Esophagus muscularis mucosa (tissue), 4 donors: ENCODE measurements around the gene TUBB4B. TPM values are rescaled to one million over a fixed set of nuclear protein-coding genes. Genes with fewer than 3 reads are reported as not detected.

ENCODE experiments used
- DNase-seq: peaks from one replicate; pipeline ENCODE4 v3.0.0-alpha.2; 2017; ENCODE audit errors: extremely low spot score
- H3K27ac ChIP-seq, 4 donors: fragments of 200-600 bp; sonication (generic); replicated peaks in 1 of 4; 1 replicate in 3 of 4; 2 replicates in 1 of 4; pipeline ENCODE4 v1.5.1; 2016 to 2019; ENCODE audit warnings: mild to moderate bottlenecking in 1 of 4
- H3K27me3 ChIP-seq, 4 donors: fragments of 200-600 bp; sonication (generic); one replicate each; pipeline versions ENCODE4 v1.5.1 to v1.6.0; 2016 to 2019
- H3K36me3 ChIP-seq, 4 donors: fragments of 200-600 bp; sonication (generic); one replicate each; pipeline ENCODE4 v1.5.1; 2016 to 2019
- H3K4me1 ChIP-seq, 4 donors: fragments of 200-600 bp; sonication (generic); one replicate each; pipeline ENCODE4 v1.5.1; 2016 to 2019
- H3K4me3 ChIP-seq, 4 donors: fragments of 200-600 bp; sonication (generic); 1 replicate in 2 of 4; 2 replicates in 2 of 4; pipeline ENCODE4 v1.5.1; 2016 to 2019; ENCODE audit warnings: mild to moderate bottlenecking in 4 of 4, moderate library complexity in 1 of 4
- H3K9me3 ChIP-seq, 4 donors: fragments of 200-600 bp; sonication (generic); 1 replicate in 3 of 4; 2 replicates in 1 of 4; pipeline ENCODE4 v1.5.1; 2016 to 2019
- CTCF ChIP-seq, 3 experiments: fragments of 200-600 bp in 2 of 3; fragments of 450-650 bp in 1 of 3; sonication (generic) in 2 of 3; IDR thresholded peaks; one replicate each; pipeline ENCODE4 v1.5.1; 2017 to 2019; ENCODE audit warnings: antibody characterized with exemption in 3 of 3, mild to moderate bottlenecking in 2 of 3, moderate library complexity in 1 of 3
- EP300 ChIP-seq: sonication (generic); formaldehyde crosslinking; IDR thresholded peaks from one replicate; pipeline ENCODE4 v1.6.1; 2017; ENCODE audit warnings: antibody characterized with exemption
- POLR2A ChIP-seq: fragments of 450-650 bp; IDR thresholded peaks from one replicate; pipeline ENCODE4 v1.6.1; 2017; ENCODE audit warnings: antibody characterized with exemption, moderate library complexity, mild to moderate bottlenecking, low read depth
- POLR2AphosphoS5 ChIP-seq, 2 donors: sonication (generic); formaldehyde crosslinking; IDR thresholded peaks; one replicate each; pipeline ENCODE4 v1.6.1; 2017; ENCODE audit warnings: antibody characterized with exemption in 2 of 2
- WGBS: methylation state at CpG from one replicate; pipeline ENCODE4 v1.1.5; 2018; 5-methylcytosine and 5-hydroxymethylcytosine counted together
- intact Hi-C: fragments of 100-400 bp; cut with DNase I; formaldehyde crosslinking; loops from one replicate; pipeline ENCODE4 v1.15.1; 2023
- total RNA-seq, 4 donors: library from RNA; depleted of rRNA; stranded (reverse); fragments of >200 nt; gene quantifications; one replicate each; pipeline versions ENCODE4 v1.1.0 to v1.2.1, GENCODE V29; 2016

TUBB4B gene
- total RNA-seq, 4 donors from 2014 or later, result 227 to 469 (median 304) TPM

- Histone ChIP-seq H3K27ac (peak overlapping the region in 2 of 4 donors; percentile 5 to 22), H3K9me3 (no peaks in the 10 kb centered on the region), H3K36me3 (peaks cover 13 to 25% (median 19%) of the 10 kb centered on the region in 4 donors), H3K4me1 (peaks cover 30 to 37% (median 36%) of the 10 kb centered on the region in 4 donors), H3K4me3 (no peak overlapping the region), H3K27me3 (no peaks in the 10 kb centered on the region)
- TF ChIP-seq POLR2AphosphoS5 (IDR thresholded peaks at IDR 0.05) (no peak), EP300 (no peak), POLR2A (no peak), CTCF (IDR thresholded peaks at IDR 0.05) (no peak)
- intact Hi-C loops, result no loop called here
- WGBS, result 68% methylated on average over 22 of the region's 36 CpGs
- DNase-seq, result no peak
Observed at GRCh38 chr9:137244486-137245449, 3.7 kb downstream of the TUBB4B start.

DNA sequence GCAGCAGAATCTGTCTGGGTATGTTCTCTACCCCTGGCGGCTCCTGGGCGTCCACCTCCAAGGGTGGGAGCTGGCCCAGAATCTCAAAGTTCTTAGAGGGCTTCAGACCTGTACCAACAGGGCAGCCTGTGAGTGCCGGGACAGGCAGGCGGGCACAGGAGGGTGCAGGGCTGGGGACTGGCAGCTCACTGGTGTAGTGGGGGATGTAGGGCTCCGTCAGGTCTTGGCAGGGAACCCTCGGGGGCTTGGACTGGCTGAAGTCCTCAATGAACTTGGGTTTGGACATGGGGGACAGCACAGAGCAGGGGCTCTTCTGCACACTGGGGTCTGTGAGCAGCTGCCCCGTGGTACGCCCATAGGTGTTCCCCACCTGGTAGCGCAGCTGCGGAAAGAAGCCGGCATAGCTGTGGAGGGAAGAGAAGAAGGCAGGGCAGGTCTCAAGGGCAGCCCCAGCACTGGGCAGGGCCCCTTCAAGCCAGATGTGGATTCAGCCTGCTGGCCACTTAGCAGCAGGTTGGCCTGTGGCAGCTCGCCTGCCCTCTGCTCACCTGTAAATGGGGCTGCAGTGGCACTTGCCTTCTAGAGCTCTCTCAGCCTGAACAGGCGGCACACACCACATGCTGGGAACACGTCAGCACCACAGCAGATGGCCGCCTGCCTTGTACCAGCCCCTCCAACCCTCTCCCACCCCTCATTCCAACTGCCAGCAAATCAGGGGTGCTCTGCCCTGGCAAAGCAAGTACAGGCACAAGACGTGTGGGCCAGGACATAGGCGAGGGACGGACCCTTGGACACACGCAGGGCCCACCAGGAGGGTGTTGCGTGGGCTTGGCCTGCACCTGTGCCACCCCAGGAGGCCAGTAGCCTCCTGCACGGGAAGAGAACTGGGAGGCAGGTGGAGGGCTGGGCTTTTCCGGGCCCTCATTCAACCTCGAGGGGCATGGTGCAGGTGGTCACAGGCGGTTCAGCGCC, 4.6 kb downstream of the TUBB4B start:
- Histone ChIP-seq H3K4me1 (peaks cover 28 to 37% (median 30%) of the 10 kb centered on the region in 4 donors), H3K27ac (no peak overlapping the region), H3K27me3 (no peaks in the 10 kb centered on the region), H3K36me3 (peaks cover 13 to 25% (median 19%) of the 10 kb centered on the region in 4 donors), H3K9me3 (no peaks in the 10 kb centered on the region), H3K4me3 (no peak overlapping the region)
- no peak for DNase-seq
- TF ChIP-seq POLR2AphosphoS5 (IDR thresholded peaks at IDR 0.05) (no peak), EP300 (no peak), POLR2A (no peak), CTCF (IDR thresholded peaks at IDR 0.05) (no peak)
- intact Hi-C loops, result no loop called here
- 93% methylated on average over 9 of the region's 25 CpGs for WGBS

- Histone ChIP-seq H3K27me3 (no peaks in the 10 kb centered on the region), H3K4me3 (no peak overlapping the region), H3K27ac (no peak overlapping the region), H3K36me3 (peaks cover 9 to 18% (median 15%) of the 10 kb centered on the region in 4 donors), H3K9me3 (no peaks in the 10 kb centered on the region), H3K4me1 (peaks cover 22 to 35% (median 23%) of the 10 kb centered on the region in 4 donors)
- TF ChIP-seq POLR2AphosphoS5 (IDR thresholded peaks at IDR 0.05), result no peak
- TF ChIP-seq CTCF (IDR thresholded peaks at IDR 0.05), result no peak
- no peak for TF ChIP-seq EP300
- no peak for TF ChIP-seq POLR2A
- 83% methylated on average over 9 of the region's 20 CpGs for WGBS
- intact Hi-C loops, result no loop called here
- no peak for DNase-seq
Observed at GRCh38 chr9:137247135-137247915, 6.2 kb downstream of the TUBB4B start.

GRCh38 chr9:137247916-137248175, 6.8 kb downstream of the TUBB4B start:
- H3K9me3 ChIP-seq, result no peaks in the 10 kb centered on the region
- DNase-seq, result no peak
- no peak overlapping the region for H3K4me3 ChIP-seq
- TF ChIP-seq POLR2A, result no peak
- TF ChIP-seq POLR2AphosphoS5 (IDR thresholded peaks at IDR 0.05), result no peak
- TF ChIP-seq EP300, result no peak
- TF ChIP-seq CTCF (IDR thresholded peaks at IDR 0.05), result no peak
- 40% methylated on average over 1 of the region's 6 CpGs for WGBS
- intact Hi-C loops, result no loop called here
- peaks cover 4 to 13% (median 9%) of the 10 kb centered on the region in 4 donors for H3K36me3 ChIP-seq
- H3K27me3 ChIP-seq, result no peaks in the 10 kb centered on the region
- no peak overlapping the region for H3K27ac ChIP-seq
- H3K4me1 ChIP-seq, result peaks cover 17 to 30% (median 18%) of the 10 kb centered on the region in 4 donors
